Panc1 (cell line): ENCODE results near the gene TYRO3. TPM values are rescaled to one million over a fixed set of nuclear protein-coding genes. Genes with fewer than 3 reads are reported as not detected.

Experiments
- ATAC-seq: fragments of 200-7000 bp; cut with Tn5 transposase; 2 replicates; pipeline ENCODE4 v1.9.1; 2020; ENCODE audit warnings: mild to moderate bottlenecking, moderate library complexity
- BruUV-seq: library from RNA; stranded (reverse); fragments of 400-500 nt; replicated peaks from 2 replicates; lab custom pipeline; 2021; lab: Mats Ljungman, UMichigan
- CTCF ChIA-PET: fragments of 300-600 bp; sonication (Branson Sonifier 250); formaldehyde crosslinking; loops from one replicate; lab custom pipeline; 2022; ENCODE audit warnings: antibody characterized with exemption; lab: Charles Lee
- POLR2A ChIA-PET: fragments of 300-600 bp; sonication (Branson Sonifier 250); formaldehyde crosslinking; loops from one replicate; lab custom pipeline; 2022; ENCODE audit warnings: antibody characterized with exemption; lab: Charles Lee
- DNase-seq: peaks from one replicate; pipeline ENCODE4 v3.0.0-alpha.2; 2010; ENCODE audit warnings: low read depth, low spot score
- H3K27ac ChIP-seq: 2 replicates; pipeline ENCODE4 v1.5.1; 2011; ENCODE audit warnings: mild to moderate bottlenecking, low read length, inconsistent platforms
- H3K27me3 ChIP-seq: fragments of 200-500 bp; sonication (Bioruptor generic); 2 replicates; pipeline ENCODE4 v1.6.0; 2014; ENCODE audit warnings: low read length, inconsistent platforms; ENCODE audit not compliant: control insufficient read depth, insufficient read depth
- H3K36me3 ChIP-seq: fragments of 200-500 bp; sonication (Bioruptor generic); 2 replicates; pipeline ENCODE4 v1.5.1; 2014; ENCODE audit warnings: inconsistent platforms, mild to moderate bottlenecking, low read length, moderate library complexity; ENCODE audit not compliant: control insufficient read depth, insufficient read depth
- H3K4me1 ChIP-seq: 2 replicates; pipeline ENCODE4 v1.5.1; 2011; ENCODE audit warnings: inconsistent platforms, mild to moderate bottlenecking, low read length, moderate library complexity; ENCODE audit not compliant: control insufficient read depth, insufficient read depth
- H3K4me3 ChIP-seq, 2 experiments: 2 replicates each; pipeline ENCODE4 v1.5.1; 2011 to 2012; ENCODE audit warnings: low read depth in 2 of 2, low read length in 2 of 2, mild to moderate bottlenecking in 2 of 2, inconsistent platforms in 1 of 2, moderate library complexity in 1 of 2
- H3K9me3 ChIP-seq: fragments of 200-500 bp; sonication (Bioruptor generic); 2 replicates; pipeline ENCODE4 v1.5.1; 2014; ENCODE audit warnings: low read depth, mild to moderate bottlenecking, inconsistent platforms, low read length, moderate library complexity; ENCODE audit not compliant: control insufficient read depth, insufficient read depth
- CTCF ChIP-seq: fragments of 450-650 bp; IDR thresholded peaks from 2 replicates; pipeline ENCODE4 v1.5.1; 2017; ENCODE audit warnings: mild to moderate bottlenecking
- POLR2AphosphoS5 ChIP-seq: IDR thresholded peaks from 2 replicates; pipeline ENCODE4 v1.6.1; 2012; ENCODE audit warnings: mild to moderate bottlenecking, low read depth, low read length, moderate library complexity
- SIN3A ChIP-seq: IDR thresholded peaks from 2 replicates; pipeline ENCODE4 v1.6.1; 2012; ENCODE audit warnings: low read depth, mild to moderate bottlenecking, low read length, moderate library complexity, borderline replicate concordance; ENCODE audit not compliant: insufficient read depth
- TCF7L2 ChIP-seq: IDR thresholded peaks from 2 replicates; pipeline ENCODE4 v1.6.1; 2011; ENCODE audit warnings: mild to moderate bottlenecking, low read depth, low read length, inconsistent platforms
- in situ Hi-C: cut with HindIII; loops from 2 replicates; pipeline ENCODE4 v1.10.0; 2016; ENCODE audit warnings: low sequenced_read_pairs, low pct_unique_long_range_greater_than_20kb
- intact Hi-C: fragments of 100-400 bp; cut with micrococcal nuclease; formaldehyde crosslinking; loops from one replicate; pipeline ENCODE4 v1.10.0; 2022; ENCODE audit not compliant: unreplicated experiment
- total RNA-seq: library from RNA; stranded (reverse); gene quantifications from one replicate; pipeline ENCODE4 v1.2.1, GENCODE V29; 2021; ENCODE audit not compliant: unreplicated experiment
- TF ChIP-seq, protein P1 (sequence below), 2 experiments: IDR thresholded peaks; 2 replicates each; pipeline ENCODE4 v1.6.1; 2011 to 2012; ENCODE audit warnings: low read depth in 2 of 2, control low read depth in 1 of 2, low read length in 1 of 2, mild to moderate bottlenecking in 1 of 2, moderate library complexity in 1 of 2; ENCODE audit not compliant: insufficient read depth in 1 of 2

The TYRO3 gene
- total RNA-seq, 1 experiment from 2014 or later: 41.7 TPM

- in situ Hi-C loops (no loop called here), intact Hi-C loops (no loop called here)
- H3K36me3 ChIP-seq: no peaks in the 10 kb centered on the region
- ATAC-seq (no peak), DNase-seq (peak; percentile 22)
- H3K4me3 ChIP-seq: peak overlapping the region; percentile 62 to 70
- CTCF ChIA-PET: no interaction called here
- TF ChIP-seq POLR2AphosphoS5: 0 out of 2 replicates have a peak, but pooled peaks have one; percentile 84
- TF ChIP-seq SIN3A: no peak
- TF ChIP-seq, protein P1, sequence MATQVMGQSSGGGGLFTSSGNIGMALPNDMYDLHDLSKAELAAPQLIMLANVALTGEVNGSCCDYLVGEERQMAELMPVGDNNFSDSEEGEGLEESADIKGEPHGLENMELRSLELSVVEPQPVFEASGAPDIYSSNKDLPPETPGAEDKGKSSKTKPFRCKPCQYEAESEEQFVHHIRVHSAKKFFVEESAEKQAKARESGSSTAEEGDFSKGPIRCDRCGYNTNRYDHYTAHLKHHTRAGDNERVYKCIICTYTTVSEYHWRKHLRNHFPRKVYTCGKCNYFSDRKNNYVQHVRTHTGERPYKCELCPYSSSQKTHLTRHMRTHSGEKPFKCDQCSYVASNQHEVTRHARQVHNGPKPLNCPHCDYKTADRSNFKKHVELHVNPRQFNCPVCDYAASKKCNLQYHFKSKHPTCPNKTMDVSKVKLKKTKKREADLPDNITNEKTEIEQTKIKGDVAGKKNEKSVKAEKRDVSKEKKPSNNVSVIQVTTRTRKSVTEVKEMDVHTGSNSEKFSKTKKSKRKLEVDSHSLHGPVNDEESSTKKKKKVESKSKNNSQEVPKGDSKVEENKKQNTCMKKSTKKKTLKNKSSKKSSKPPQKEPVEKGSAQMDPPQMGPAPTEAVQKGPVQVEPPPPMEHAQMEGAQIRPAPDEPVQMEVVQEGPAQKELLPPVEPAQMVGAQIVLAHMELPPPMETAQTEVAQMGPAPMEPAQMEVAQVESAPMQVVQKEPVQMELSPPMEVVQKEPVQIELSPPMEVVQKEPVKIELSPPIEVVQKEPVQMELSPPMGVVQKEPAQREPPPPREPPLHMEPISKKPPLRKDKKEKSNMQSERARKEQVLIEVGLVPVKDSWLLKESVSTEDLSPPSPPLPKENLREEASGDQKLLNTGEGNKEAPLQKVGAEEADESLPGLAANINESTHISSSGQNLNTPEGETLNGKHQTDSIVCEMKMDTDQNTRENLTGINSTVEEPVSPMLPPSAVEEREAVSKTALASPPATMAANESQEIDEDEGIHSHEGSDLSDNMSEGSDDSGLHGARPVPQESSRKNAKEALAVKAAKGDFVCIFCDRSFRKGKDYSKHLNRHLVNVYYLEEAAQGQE (IDR thresholded peaks at IDR 0.05; ENCODE audit: insufficient read depth in 1 of 2, low read depth in 2 of 2, low read length in 1 of 2): no peak
- TF ChIP-seq CTCF: no peak
- no peak; the same call in 1 of the 2 replicates for TF ChIP-seq TCF7L2
- H3K4me1 ChIP-seq: peaks cover 25% of the 10 kb centered on the region; the same call in 1 of the 2 replicates
- BruUV-seq: TSS peak; percentile 94
- POLR2A ChIA-PET: interaction anchor here (0.6 to 0.7 kb wide), 3 partner anchors 107 to 1207 kb away, joined by 3 to 8 read pairs (median 7); no protein-coding TSS in a partner anchor
- H3K27ac ChIP-seq: peak overlapping the region; percentile 98
- H3K9me3 ChIP-seq: peaks cover 4% of the 10 kb centered on the region; the same call in 1 of the 2 replicates
- no peaks in the 10 kb centered on the region for H3K27me3 ChIP-seq
These were observed 61.7 kb downstream of the TYRO3 start for GRCh38 chr15:41620536-41621199.

DNA sequence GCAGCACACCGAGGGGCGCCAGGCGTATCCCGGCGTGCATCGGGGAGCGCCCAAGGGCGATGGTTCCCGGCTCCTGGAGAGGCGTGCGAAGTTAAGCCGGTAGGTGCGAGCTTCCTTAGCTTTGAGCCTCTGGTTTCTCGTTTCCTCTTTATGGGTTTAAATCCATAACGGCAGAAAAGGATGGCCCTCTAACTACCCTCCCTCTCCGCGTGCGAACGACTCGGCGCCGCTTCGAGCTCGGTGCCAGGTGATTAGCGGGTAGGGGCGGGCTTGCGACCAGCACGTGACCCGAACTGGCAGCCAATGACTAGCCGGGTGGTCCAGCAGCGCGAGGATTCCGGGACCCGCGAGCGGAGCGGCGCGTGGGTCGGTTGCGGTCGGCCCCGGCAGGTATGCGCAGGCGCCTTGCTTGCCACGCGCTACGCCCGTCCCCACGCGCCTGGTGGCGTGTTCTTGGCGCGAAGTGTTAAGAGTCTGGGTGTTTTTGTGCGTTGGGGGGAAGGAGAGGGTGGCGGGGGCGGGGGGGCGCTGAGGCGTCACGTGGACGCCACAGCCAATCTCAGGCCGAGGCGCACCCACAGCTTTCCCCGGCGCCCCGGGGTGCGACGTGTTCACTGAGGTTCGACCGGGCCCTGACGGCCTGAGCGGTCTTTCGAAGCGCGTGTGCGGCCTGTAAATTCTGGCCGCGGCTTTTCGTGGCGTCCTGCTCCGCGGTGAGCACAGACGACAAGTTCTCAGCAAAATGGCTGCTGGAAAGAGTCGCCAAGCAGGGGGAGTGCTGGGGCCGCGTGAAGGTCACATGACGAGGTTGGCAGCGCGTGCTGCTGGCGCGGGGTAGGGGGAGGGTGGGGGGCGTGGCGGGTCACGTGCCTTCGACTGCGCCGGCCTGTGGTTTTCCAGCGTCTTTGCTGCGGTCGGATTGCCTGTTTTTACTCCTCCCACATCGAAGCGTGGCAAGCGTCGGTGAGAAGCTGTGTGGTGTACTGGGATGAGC lies 62.5 kb downstream of the TYRO3 start:
- TF ChIP-seq SIN3A: no peak
- TF ChIP-seq TCF7L2: no peak
- TF ChIP-seq, protein P1 (IDR thresholded peaks at IDR 0.05; ENCODE audit: insufficient read depth in 1 of 2, low read depth in 2 of 2, low read length in 1 of 2): no peak
- TF ChIP-seq CTCF: no peak
- peak; percentile 82 for TF ChIP-seq POLR2AphosphoS5
- DNase-seq: peak; percentile 73
- intact Hi-C loops (no loop called here), in situ Hi-C loops (no loop called here)
- ATAC-seq: peak; percentile 94
- ChIA-PET CTCF (interaction anchor here (0.9 kb wide), 1 partner anchor 64 kb away, joined by 3 read pairs; no protein-coding TSS in a partner anchor), POLR2A (interaction anchor here (0.6 to 0.7 kb wide), 2 partner anchors 9 to 107 kb away, joined by 3 read pairs; no protein-coding TSS in a partner anchor)
- Histone ChIP-seq H3K9me3 (peaks cover 4% of the 10 kb centered on the region; the same call in 1 of the 2 replicates), H3K27ac (peak overlapping the region; percentile 98), H3K4me3 (peak overlapping the region; percentile 62 to 70), H3K27me3 (no peaks in the 10 kb centered on the region), H3K36me3 (no peaks in the 10 kb centered on the region), H3K4me1 (peaks cover 25% of the 10 kb centered on the region; the same call in 1 of the 2 replicates)
- BruUV-seq: no TSS peak
